ENCODE measurements around the gene KIAA0586. TPM values are rescaled to one million over a fixed set of nuclear protein-coding genes. Genes with fewer than 3 reads are reported as not detected.
"Not testable (repeated sequence)": the region's sequence is repeated elsewhere in the genome, so short reads cannot be mapped to it uniquely, and the experiment has no call there.

The KIAA0586 gene
- total RNA-seq, 1 donor: 17.7 TPM

DNA sequence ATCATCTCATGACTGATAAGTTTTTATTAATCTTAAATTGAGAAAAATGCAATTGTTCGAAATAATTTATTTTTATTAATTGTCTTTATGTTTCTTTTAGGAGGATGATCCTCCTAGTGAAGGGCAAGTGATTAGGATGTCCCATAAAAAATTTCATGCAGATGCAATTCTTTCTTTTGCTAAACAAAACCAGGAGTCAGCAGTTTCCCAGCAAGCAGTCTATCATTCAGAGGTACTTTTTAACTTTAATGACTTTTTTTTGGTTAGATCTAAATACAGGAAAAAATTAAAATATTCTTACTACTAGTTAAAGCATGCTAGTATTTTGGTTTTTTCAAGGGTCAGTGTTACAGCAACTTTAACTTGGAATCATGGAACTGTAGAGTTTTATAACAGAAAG lies 64.5 kb downstream of the KIAA0586 start:
- Histone ChIP-seq H3K79me2 (ENCODE audit: insufficient read depth, low read length) (no peaks in the 10 kb centered on the region), H3K4me1 (ENCODE audit: insufficient read depth, low read length) (peaks cover 19% of the 10 kb centered on the region), H3K27ac (ENCODE audit: low read depth, low read length) (no peak overlapping the region), H4K20me1 (ENCODE audit: insufficient read depth, low read length) (no peaks in the 10 kb centered on the region), H3K4me2 (ENCODE audit: insufficient read depth, low read length) (peak overlapping the region; percentile 48), H2AFZ (ENCODE audit: low read length) (no peak overlapping the region), H3K4me3 (ENCODE audit: insufficient read depth, low read length) (no peak overlapping the region), H3K36me3 (ENCODE audit: insufficient read depth, low read length) (peaks cover 9% of the 10 kb centered on the region), H3K27me3 (ENCODE audit: insufficient read depth, low read length) (no peaks in the 10 kb centered on the region), H3K9me3 (ENCODE audit: low read depth, low read length) (no peaks in the 10 kb centered on the region)
- DNase-seq (ENCODE audit: insufficient read length, low spot score, missing footprints): no peak
- TF ChIP-seq, protein P1, sequence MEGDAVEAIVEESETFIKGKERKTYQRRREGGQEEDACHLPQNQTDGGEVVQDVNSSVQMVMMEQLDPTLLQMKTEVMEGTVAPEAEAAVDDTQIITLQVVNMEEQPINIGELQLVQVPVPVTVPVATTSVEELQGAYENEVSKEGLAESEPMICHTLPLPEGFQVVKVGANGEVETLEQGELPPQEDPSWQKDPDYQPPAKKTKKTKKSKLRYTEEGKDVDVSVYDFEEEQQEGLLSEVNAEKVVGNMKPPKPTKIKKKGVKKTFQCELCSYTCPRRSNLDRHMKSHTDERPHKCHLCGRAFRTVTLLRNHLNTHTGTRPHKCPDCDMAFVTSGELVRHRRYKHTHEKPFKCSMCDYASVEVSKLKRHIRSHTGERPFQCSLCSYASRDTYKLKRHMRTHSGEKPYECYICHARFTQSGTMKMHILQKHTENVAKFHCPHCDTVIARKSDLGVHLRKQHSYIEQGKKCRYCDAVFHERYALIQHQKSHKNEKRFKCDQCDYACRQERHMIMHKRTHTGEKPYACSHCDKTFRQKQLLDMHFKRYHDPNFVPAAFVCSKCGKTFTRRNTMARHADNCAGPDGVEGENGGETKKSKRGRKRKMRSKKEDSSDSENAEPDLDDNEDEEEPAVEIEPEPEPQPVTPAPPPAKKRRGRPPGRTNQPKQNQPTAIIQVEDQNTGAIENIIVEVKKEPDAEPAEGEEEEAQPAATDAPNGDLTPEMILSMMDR (IDR thresholded peaks at IDR 0.05; ENCODE audit: extremely low read depth, low read depth, low read length): no peak

DNA sequence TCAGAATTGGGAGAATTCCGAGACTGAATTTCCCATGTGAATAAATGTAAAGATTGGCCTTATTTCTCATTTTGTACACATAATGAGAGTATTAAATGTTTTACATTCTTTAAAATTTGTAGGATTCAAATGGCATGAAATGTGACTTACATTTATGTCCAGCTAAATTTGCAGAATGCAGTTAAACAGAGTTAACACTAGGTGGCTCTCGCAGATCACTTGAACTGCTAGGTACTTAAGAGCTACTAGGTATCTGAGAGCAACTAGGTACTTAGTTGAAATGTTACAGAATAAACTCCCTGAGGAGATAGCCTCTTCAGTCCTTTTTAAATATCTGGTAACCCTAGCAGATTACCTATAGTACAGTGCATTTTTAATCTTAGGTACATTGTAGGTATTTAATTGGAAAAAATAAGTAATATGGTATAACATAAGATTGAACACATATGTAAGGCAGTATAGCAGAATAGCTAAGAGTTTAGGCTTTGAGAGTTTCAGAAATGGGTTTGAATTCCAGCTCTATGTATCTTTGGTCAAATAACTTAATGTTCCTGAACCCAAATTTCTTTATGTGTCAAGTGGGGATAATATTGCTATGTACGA lies 73.8 kb downstream of the KIAA0586 start:
- TF ChIP-seq, protein P1 (IDR thresholded peaks at IDR 0.05; ENCODE audit: extremely low read depth, low read depth, low read length): peak; percentile 82
- Histone ChIP-seq H2AFZ (ENCODE audit: low read length) (no peak overlapping the region), H3K79me2 (ENCODE audit: insufficient read depth, low read length) (no peaks in the 10 kb centered on the region)

DNA sequence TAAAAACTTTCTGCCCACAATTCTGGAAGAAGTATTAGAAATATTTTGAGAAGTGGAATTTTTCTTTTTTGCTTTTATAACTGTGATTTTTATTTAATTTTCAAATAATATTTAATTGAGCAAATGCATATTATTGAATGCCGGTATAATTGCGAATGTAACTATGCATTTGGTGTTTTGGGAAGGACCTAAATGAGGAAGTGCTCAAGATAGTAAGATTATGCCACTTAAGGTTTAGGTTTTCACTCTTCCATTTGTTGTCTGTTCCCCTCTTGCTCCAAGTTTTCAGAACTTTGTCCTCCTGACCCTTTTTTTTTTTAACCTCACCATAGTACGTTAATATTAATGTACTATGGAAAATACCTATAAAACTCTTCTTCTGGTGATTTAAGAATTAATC lies 85.8 kb downstream of the KIAA0586 start:
- no peaks in the 10 kb centered on the region for H3K36me3 ChIP-seq (ENCODE audit: insufficient read depth, low read length)
- DNase-seq (ENCODE audit: insufficient read length, low spot score, missing footprints): no peak
- H3K79me2 ChIP-seq (ENCODE audit: insufficient read depth, low read length): no peaks in the 10 kb centered on the region
- H3K4me2 ChIP-seq (ENCODE audit: insufficient read depth, low read length): no peak overlapping the region
- no peak overlapping the region for H2AFZ ChIP-seq (ENCODE audit: low read length)
- H3K4me3 ChIP-seq (ENCODE audit: insufficient read depth, low read length): no peak overlapping the region
- no peaks in the 10 kb centered on the region for H3K9me3 ChIP-seq (ENCODE audit: low read depth, low read length)
- H3K27me3 ChIP-seq (ENCODE audit: insufficient read depth, low read length): no peaks in the 10 kb centered on the region
- no peaks in the 10 kb centered on the region for H3K4me1 ChIP-seq (ENCODE audit: insufficient read depth, low read length)
- TF ChIP-seq, protein P1 (IDR thresholded peaks at IDR 0.05; ENCODE audit: extremely low read depth, low read depth, low read length): no peak
- no peak overlapping the region for H3K27ac ChIP-seq (ENCODE audit: low read depth, low read length)
- no peaks in the 10 kb centered on the region for H4K20me1 ChIP-seq (ENCODE audit: insufficient read depth, low read length)

More for the DNA sequence above, 73.8 kb downstream of the KIAA0586 start:
- no peaks in the 10 kb centered on the region for H3K9me3 ChIP-seq (ENCODE audit: low read depth, low read length)
- H3K4me2 ChIP-seq (ENCODE audit: insufficient read depth, low read length): no peak overlapping the region
- no peak overlapping the region for H3K4me3 ChIP-seq (ENCODE audit: insufficient read depth, low read length)
- peaks cover 18% of the 10 kb centered on the region for H3K36me3 ChIP-seq (ENCODE audit: insufficient read depth, low read length)
- peak; percentile 55 for DNase-seq (ENCODE audit: insufficient read length, low spot score, missing footprints)
- H3K4me1 ChIP-seq (ENCODE audit: insufficient read depth, low read length): no peaks in the 10 kb centered on the region
- no peaks in the 10 kb centered on the region for H4K20me1 ChIP-seq (ENCODE audit: insufficient read depth, low read length)
- no peaks in the 10 kb centered on the region for H3K27me3 ChIP-seq (ENCODE audit: insufficient read depth, low read length)
- H3K27ac ChIP-seq (ENCODE audit: low read depth, low read length): no peak overlapping the region

DNA sequence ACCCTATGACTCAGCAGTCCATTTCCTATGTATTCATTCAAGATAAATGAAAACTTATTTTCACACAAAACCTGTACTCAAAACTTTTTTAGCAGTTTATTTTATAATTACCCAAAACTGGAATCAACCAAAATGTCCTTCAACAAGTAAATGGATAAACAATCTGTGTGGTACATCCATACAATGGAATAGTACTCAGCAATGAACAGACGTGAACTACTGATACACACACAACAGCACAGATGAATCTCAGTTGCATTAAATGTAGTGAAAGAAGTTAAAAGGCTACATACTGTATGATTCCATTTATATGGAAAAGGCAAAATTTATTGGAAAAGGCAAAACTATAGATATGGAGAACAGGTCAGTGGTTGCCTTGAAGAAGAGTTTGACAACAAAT lies 90.1 kb downstream of the KIAA0586 start:
- no peak overlapping the region for H2AFZ ChIP-seq (ENCODE audit: low read length)
- TF ChIP-seq, protein P1 (IDR thresholded peaks at IDR 0.05; ENCODE audit: extremely low read depth, low read depth, low read length): no peak
- no peaks in the 10 kb centered on the region for H3K4me1 ChIP-seq (ENCODE audit: insufficient read depth, low read length)
- no peaks in the 10 kb centered on the region for H4K20me1 ChIP-seq (ENCODE audit: insufficient read depth, low read length)
- no peaks in the 10 kb centered on the region for H3K36me3 ChIP-seq (ENCODE audit: insufficient read depth, low read length)
- no peaks in the 10 kb centered on the region for H3K79me2 ChIP-seq (ENCODE audit: insufficient read depth, low read length)
- H3K27ac ChIP-seq (ENCODE audit: low read depth, low read length): no peak overlapping the region
- no peaks in the 10 kb centered on the region for H3K27me3 ChIP-seq (ENCODE audit: insufficient read depth, low read length)
- no peaks in the 10 kb centered on the region for H3K9me3 ChIP-seq (ENCODE audit: low read depth, low read length)
- H3K4me2 ChIP-seq (ENCODE audit: insufficient read depth, low read length): no peak overlapping the region
- no peak for DNase-seq (ENCODE audit: insufficient read length, low spot score, missing footprints)
- no peak overlapping the region for H3K4me3 ChIP-seq (ENCODE audit: insufficient read depth, low read length)

DNA sequence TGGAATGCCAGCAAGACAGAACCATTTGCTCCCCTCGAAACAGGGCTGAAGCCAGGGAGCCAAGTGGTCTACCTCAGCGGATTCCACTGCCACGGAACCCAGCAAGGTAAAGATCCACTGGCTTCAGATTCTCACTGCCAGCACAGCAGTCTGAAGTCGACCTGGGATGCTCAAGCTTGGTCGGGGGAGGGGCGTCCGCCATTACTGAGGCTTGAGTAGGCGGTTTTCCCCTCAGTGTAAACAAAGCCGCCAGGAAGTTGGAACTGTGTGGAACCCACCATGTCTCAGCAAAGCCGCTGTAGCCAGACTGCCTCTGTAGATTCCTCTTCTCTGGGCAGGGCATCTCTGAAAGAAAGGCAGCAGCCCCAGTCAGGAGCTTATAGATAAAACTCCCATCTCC lies 98.2 kb downstream of the KIAA0586 start:
- not testable (repeated sequence) for H3K36me3 ChIP-seq (ENCODE audit: insufficient read depth, low read length); DNase-seq (ENCODE audit: insufficient read length, low spot score, missing footprints); H3K79me2 ChIP-seq (ENCODE audit: insufficient read depth, low read length); H3K27me3 ChIP-seq (ENCODE audit: insufficient read depth, low read length); H3K27ac ChIP-seq (ENCODE audit: low read depth, low read length); H3K4me2 ChIP-seq (ENCODE audit: insufficient read depth, low read length); H3K4me1 ChIP-seq (ENCODE audit: insufficient read depth, low read length); H3K9me3 ChIP-seq (ENCODE audit: low read depth, low read length); H2AFZ ChIP-seq (ENCODE audit: low read length); H4K20me1 ChIP-seq (ENCODE audit: insufficient read depth, low read length); H3K4me3 ChIP-seq (ENCODE audit: insufficient read depth, low read length)

Measured in osteoblast (primary cell).